GM12874 (cell line): ENCODE measurements around the gene RAB40A.

ENCODE experiments used
- CTCF ChIP-seq: IDR thresholded peaks from 2 replicates; pipeline ENCODE4 v1.5.1; 2011; ENCODE audit warnings: low read depth, mild to moderate bottlenecking, control low read depth, low read length, moderate library complexity; ENCODE audit not compliant: insufficient read depth

The RAB40A gene

GRCh38 chrX:103503853-103504207 lies 15.5 kb downstream of the RAB40A start:
- no peak for TF ChIP-seq CTCF

GRCh38 chrX:103503163-103503852 lies 16.0 kb downstream of the RAB40A start:
- TF ChIP-seq CTCF = no peak

DNA sequence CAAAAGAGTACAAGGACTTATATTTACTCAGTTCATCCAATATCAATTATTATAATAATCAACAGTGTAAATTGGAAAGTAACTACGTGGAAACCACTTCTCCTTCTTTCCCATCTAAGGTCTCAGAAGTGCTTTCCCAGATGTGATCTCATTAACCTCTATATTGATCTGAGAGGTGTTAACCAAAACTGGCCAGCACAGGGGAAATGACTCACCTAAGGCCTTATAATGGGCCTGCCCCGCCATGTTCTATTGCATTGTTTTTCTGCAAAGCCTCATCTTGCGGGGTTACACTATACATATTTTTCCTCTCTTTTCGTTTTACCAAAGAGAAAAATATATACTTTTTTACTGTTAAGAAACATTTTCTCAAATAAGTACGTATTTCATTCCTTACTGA lies 20.5 kb downstream of the RAB40A start:
- no peak for TF ChIP-seq CTCF

GRCh38 chrX:103495786-103496185 lies 23.5 kb downstream of the RAB40A start:
- no peak for TF ChIP-seq CTCF

- peak; percentile 40; the same call in 1 of the 2 replicates for TF ChIP-seq CTCF
These were observed 29.6 kb downstream of the RAB40A start for GRCh38 chrX:103489733-103490132.

GRCh38 chrX:103488794-103489193 lies 30.5 kb downstream of the RAB40A start:
- TF ChIP-seq CTCF = no peak

GRCh38 chrX:103488332-103488731 lies 31.0 kb downstream of the RAB40A start:
- no peak for TF ChIP-seq CTCF
